ENCODE data around the gene FGF1. TPM values are rescaled to one million over a fixed set of nuclear protein-coding genes. Genes with fewer than 3 reads are reported as not detected.

The FGF1 gene
- total and polyA plus RNA-seq, 2 donors from 2014 or later = 2.1 to 89.7 TPM

DNA sequence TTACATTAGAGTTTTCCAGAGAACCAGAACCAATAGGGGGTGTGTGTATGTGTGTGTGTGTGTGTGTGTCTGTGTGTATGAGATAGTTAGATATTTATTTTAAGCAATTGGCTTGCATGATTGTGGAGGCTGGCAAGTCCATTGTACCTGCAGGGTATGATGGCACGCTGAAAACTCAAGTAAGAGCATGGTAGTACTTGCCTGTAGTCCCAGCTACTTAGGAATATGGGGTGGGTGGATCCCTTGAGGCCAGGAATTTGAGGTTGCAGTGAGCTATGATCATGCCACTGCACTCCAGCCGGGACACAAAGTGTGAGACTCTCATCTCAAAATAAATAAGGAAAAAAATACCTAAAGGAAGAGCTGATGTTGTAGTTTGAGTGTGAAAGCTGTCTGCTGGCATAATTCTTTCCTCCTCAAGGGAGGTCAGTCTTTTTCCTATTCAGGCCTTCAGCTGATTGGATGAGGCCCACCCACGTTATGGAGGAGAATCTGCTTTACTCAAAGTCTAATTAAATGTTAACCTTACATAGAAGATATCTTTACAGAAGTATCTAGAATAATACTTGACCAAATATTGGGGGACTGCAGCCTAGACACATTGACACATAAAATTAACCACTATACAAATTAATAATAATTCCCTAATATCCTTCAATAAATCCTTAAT, 107.6 kb downstream of the FGF1 start:
- TF ChIP-seq, protein P1, sequence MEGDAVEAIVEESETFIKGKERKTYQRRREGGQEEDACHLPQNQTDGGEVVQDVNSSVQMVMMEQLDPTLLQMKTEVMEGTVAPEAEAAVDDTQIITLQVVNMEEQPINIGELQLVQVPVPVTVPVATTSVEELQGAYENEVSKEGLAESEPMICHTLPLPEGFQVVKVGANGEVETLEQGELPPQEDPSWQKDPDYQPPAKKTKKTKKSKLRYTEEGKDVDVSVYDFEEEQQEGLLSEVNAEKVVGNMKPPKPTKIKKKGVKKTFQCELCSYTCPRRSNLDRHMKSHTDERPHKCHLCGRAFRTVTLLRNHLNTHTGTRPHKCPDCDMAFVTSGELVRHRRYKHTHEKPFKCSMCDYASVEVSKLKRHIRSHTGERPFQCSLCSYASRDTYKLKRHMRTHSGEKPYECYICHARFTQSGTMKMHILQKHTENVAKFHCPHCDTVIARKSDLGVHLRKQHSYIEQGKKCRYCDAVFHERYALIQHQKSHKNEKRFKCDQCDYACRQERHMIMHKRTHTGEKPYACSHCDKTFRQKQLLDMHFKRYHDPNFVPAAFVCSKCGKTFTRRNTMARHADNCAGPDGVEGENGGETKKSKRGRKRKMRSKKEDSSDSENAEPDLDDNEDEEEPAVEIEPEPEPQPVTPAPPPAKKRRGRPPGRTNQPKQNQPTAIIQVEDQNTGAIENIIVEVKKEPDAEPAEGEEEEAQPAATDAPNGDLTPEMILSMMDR (IDR thresholded peaks at IDR 0.05; ENCODE audit: borderline replicate concordance, extremely low read depth, insufficient read depth) = no peak
- Histone ChIP-seq H3K27me3 (ENCODE audit: control insufficient read depth, insufficient read depth, low read length) (no peaks in the 10 kb centered on the region), H3K36me3 (ENCODE audit: control insufficient read depth in 2 of 3, insufficient read depth in 3 of 3, low read length in 3 of 3) (no peaks in the 10 kb centered on the region), H3K4me3 (ENCODE audit: low read length in 3 of 3) (no peak overlapping the region), H3K9me3 (ENCODE audit: control insufficient read depth in 2 of 3, insufficient read depth in 1 of 3, low read length in 3 of 3) (no peaks in the 10 kb centered on the region), H3K27ac (ENCODE audit: low read depth in 2 of 2, low read length in 2 of 2) (no peak overlapping the region), H3K4me1 (ENCODE audit: control insufficient read depth in 2 of 3, insufficient read depth in 2 of 3, low read depth in 1 of 3, low read length in 3 of 3) (no peaks in the 10 kb centered on the region), H3K9ac (ENCODE audit: low read length in 3 of 3) (no peak overlapping the region)
- DNase-seq (no peak), FAIRE-seq (no peak)
- intact Hi-C loops (cut with DNase I) = no loop called here

DNA sequence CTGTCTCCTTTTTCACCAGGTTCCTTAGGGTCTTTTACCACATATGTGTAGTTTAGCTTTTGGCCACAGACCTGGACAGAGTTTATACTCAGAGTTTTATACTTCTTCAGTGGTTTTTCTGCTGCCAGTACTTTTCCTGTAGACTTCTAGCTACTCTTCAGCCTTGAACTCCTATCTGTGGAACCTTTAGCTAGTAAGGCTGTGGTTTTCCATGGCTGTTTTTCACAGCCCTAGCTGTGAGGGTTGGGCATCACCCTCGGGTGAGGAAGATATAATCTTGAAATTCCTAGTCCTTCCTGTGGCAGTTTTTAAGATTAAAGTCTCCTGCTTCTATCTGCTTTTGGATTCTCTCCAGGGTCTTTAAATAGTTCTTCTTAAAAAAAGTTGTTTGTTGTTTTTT, 109.1 kb downstream of the FGF1 start:
- Histone ChIP-seq H3K4me3 (ENCODE audit: low read length in 3 of 3) (no peak overlapping the region), H3K27ac (ENCODE audit: low read depth in 2 of 2, low read length in 2 of 2) (no peak overlapping the region), H3K36me3 (ENCODE audit: control insufficient read depth in 2 of 3, insufficient read depth in 3 of 3, low read length in 3 of 3) (no peaks in the 10 kb centered on the region), H3K27me3 (ENCODE audit: control insufficient read depth, insufficient read depth, low read length) (no peaks in the 10 kb centered on the region), H3K9me3 (ENCODE audit: control insufficient read depth in 2 of 3, insufficient read depth in 1 of 3, low read length in 3 of 3) (no peaks in the 10 kb centered on the region), H3K9ac (ENCODE audit: low read length in 3 of 3) (no peak overlapping the region), H3K4me1 (ENCODE audit: control insufficient read depth in 2 of 3, insufficient read depth in 2 of 3, low read depth in 1 of 3, low read length in 3 of 3) (no peaks in the 10 kb centered on the region)
- intact Hi-C loops (cut with DNase I) = no loop called here
- FAIRE-seq = no peak
- no peak for DNase-seq
- TF ChIP-seq, protein P1 (IDR thresholded peaks at IDR 0.05; ENCODE audit: borderline replicate concordance, extremely low read depth, insufficient read depth) = no peak

DNA sequence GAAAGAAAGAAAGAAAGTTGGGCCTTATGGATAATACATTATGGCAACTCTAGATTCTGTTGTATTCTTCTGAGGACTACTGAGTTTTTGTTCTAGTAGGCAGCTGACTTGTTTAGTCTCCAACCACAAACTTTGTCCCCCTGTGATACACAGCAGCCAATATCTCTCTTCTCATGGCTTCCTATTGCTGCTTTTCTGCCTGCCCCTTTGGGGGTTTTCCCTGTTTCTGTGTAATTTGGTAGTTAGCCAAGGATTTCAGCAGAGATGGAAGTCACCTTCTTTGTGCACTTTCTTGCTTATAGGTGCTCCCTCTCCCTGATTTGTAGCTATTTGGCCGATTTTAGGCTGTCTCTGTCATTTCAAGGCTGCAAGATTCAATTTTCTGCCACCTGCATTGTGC, 109.6 kb downstream of the FGF1 start:
- Histone ChIP-seq H3K4me1 (ENCODE audit: control insufficient read depth in 2 of 3, insufficient read depth in 2 of 3, low read depth in 1 of 3, low read length in 3 of 3) (no peaks in the 10 kb centered on the region), H3K4me3 (ENCODE audit: low read length in 3 of 3) (no peak overlapping the region), H3K27ac (ENCODE audit: low read depth in 2 of 2, low read length in 2 of 2) (no peak overlapping the region), H3K9me3 (ENCODE audit: control insufficient read depth in 2 of 3, insufficient read depth in 1 of 3, low read length in 3 of 3) (no peaks in the 10 kb centered on the region), H3K27me3 (ENCODE audit: control insufficient read depth, insufficient read depth, low read length) (no peaks in the 10 kb centered on the region), H3K36me3 (ENCODE audit: control insufficient read depth in 2 of 3, insufficient read depth in 3 of 3, low read length in 3 of 3) (no peaks in the 10 kb centered on the region), H3K9ac (ENCODE audit: low read length in 3 of 3) (no peak overlapping the region)
- FAIRE-seq (no peak), DNase-seq (no peak)
- TF ChIP-seq, protein P1 (IDR thresholded peaks at IDR 0.05; ENCODE audit: borderline replicate concordance, extremely low read depth, insufficient read depth) = no peak
- intact Hi-C loops (cut with DNase I) = no loop called here

DNA sequence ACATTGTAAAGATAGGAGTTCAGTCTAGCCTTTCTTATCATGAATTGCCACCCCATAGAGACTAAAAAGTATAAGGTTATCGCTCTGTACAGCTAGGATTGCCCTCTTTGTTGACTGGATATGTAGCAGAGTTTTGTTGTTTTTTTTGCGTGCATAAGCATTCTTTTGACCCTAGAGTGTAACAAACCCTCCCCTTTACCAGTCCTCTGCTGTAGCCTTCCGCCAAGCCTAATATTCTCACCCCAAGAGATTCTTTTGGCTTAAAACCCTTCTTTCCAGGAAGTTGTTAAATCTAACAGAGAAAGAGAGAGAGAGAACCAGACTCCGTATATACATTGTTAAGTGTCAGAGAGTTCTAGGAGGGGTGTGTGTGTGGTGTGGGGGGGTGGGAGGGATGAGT, 113.9 kb downstream of the FGF1 start:
- TF ChIP-seq, protein P1 (IDR thresholded peaks at IDR 0.05; ENCODE audit: borderline replicate concordance, extremely low read depth, insufficient read depth) = no peak

More for the DNA sequence above, 113.9 kb downstream of the FGF1 start:
- Histone ChIP-seq H3K4me3 (ENCODE audit: low read length in 3 of 3) (no peak overlapping the region), H3K36me3 (ENCODE audit: control insufficient read depth in 2 of 3, insufficient read depth in 3 of 3, low read length in 3 of 3) (no peaks in the 10 kb centered on the region), H3K27ac (ENCODE audit: low read depth in 2 of 2, low read length in 2 of 2) (no peak overlapping the region), H3K27me3 (ENCODE audit: control insufficient read depth, insufficient read depth, low read length) (no peaks in the 10 kb centered on the region), H3K9ac (ENCODE audit: low read length in 3 of 3) (no peak overlapping the region), H3K9me3 (ENCODE audit: control insufficient read depth in 2 of 3, insufficient read depth in 1 of 3, low read length in 3 of 3) (no peaks in the 10 kb centered on the region), H3K4me1 (ENCODE audit: control insufficient read depth in 2 of 3, insufficient read depth in 2 of 3, low read depth in 1 of 3, low read length in 3 of 3) (no peaks in the 10 kb centered on the region)
- FAIRE-seq (no peak), DNase-seq (peak in 2 of 5 donors; percentile 52 to 86)
- intact Hi-C loops (cut with DNase I) = no loop called here
